CD4-positive, alpha-beta T cell (primary cell): ENCODE measurements around the gene TRIP4. TPM values are rescaled to one million over a fixed set of nuclear protein-coding genes. Genes with fewer than 3 reads are reported as not detected.

Experiments
- ATAC-seq: fragments of 200-7000 bp; cut with Tn5 transposase; one replicate; pipeline ENCODE4 v1.10.0; 2022; ENCODE audit warnings: mild to moderate bottlenecking; ENCODE audit not compliant: poor library complexity
- CTCF ChIA-PET: fragments of 350-600 bp; sonication (Branson Sonifier 250); formaldehyde crosslinking; loops from one replicate; lab custom pipeline; 2021; ENCODE audit warnings: antibody characterized with exemption, inconsistent platforms; lab: Charles Lee
- POLR2A ChIA-PET: fragments of 350-600 bp; sonication (Branson Sonifier 250); formaldehyde crosslinking; loops from one replicate; lab custom pipeline; 2021; ENCODE audit warnings: antibody characterized with exemption, inconsistent platforms; lab: Charles Lee
- DNase-seq, 14 experiments: peaks; one replicate each; pipeline ENCODE4 v3.0.0-alpha.2; 2013 to 2020; ENCODE audit warnings: mixed read lengths in 2 of 14
- H3K27ac ChIP-seq, 2 donors: one replicate each; pipeline versions ENCODE4 v1.5.1 to v1.7.0; 2013; ENCODE audit warnings: low read length in 2 of 2, low read depth in 1 of 2, mild to moderate bottlenecking in 1 of 2
- H3K27me3 ChIP-seq, 2 experiments: 1 replicate in 1 of 2; 2 replicates in 1 of 2; pipeline versions ENCODE4 v1.6.1 to v1.7.0; 2013; ENCODE audit warnings: low read length in 2 of 2, control low read depth in 1 of 2, mild to moderate bottlenecking in 1 of 2, moderate library complexity in 1 of 2; ENCODE audit not compliant: insufficient read depth in 2 of 2, control insufficient read depth in 1 of 2
- H3K36me3 ChIP-seq: one replicate; pipeline ENCODE4 v1.6.1; 2013; ENCODE audit warnings: low read length, control low read depth; ENCODE audit not compliant: insufficient read depth
- H3K4me1 ChIP-seq: one replicate; pipeline ENCODE4 v1.6.1; 2013; ENCODE audit warnings: low read length, control low read depth; ENCODE audit not compliant: insufficient read depth
- H3K4me3 ChIP-seq: one replicate; pipeline ENCODE4 v1.5.1; 2013; ENCODE audit warnings: mild to moderate bottlenecking, low read length, moderate library complexity
- H3K9me3 ChIP-seq, 2 experiments: 1 replicate in 1 of 2; 2 replicates in 1 of 2; pipeline versions ENCODE4 v1.6.1 to v1.7.0; 2013; ENCODE audit warnings: low read length in 2 of 2, mild to moderate bottlenecking in 2 of 2, control low read depth in 1 of 2, moderate library complexity in 1 of 2; ENCODE audit not compliant: control insufficient read depth in 1 of 2, insufficient read depth in 1 of 2
- H3K27ac Mint-ChIP-seq: one replicate; pipeline ENCODE4 v1.8.0; 2020; ENCODE audit warnings: mixed read lengths
- H3K27me3 Mint-ChIP-seq: one replicate; pipeline ENCODE4 v1.8.0; 2021; ENCODE audit warnings: mixed read lengths
- H3K36me3 Mint-ChIP-seq: one replicate; pipeline ENCODE4 v1.8.0; 2021; ENCODE audit warnings: low read depth, mixed read lengths
- H3K4me1 Mint-ChIP-seq: one replicate; pipeline ENCODE4 v1.8.0; 2021; ENCODE audit warnings: low read depth, mixed read lengths
- H3K4me3 Mint-ChIP-seq: one replicate; pipeline ENCODE4 v1.8.0; 2020; ENCODE audit warnings: mild to moderate bottlenecking, mixed read lengths
- H3K9me3 Mint-ChIP-seq: one replicate; pipeline ENCODE4 v1.8.0; 2020; ENCODE audit warnings: mixed read lengths
- CTCF ChIP-seq: fragments of 200-600 bp; IDR thresholded peaks from one replicate; pipeline ENCODE4 v1.8.0; 2022; ENCODE audit warnings: antibody characterized with exemption, mild to moderate bottlenecking
- intact Hi-C, 2 experiments: fragments of 100-400 bp; cut with DNase I in 1 of 2; cut with micrococcal nuclease in 1 of 2; formaldehyde crosslinking; loops; one replicate each; pipeline versions ENCODE4 v1.15.1 to v1.9.0; 2023 to 2025; cut with DNase I, micrococcal nuclease
- total RNA-seq, 174 experiments: library from RNA in 2 of 174; stranded (reverse) in 2 of 174; gene quantifications; one replicate each; pipeline ENCODE4 v1.2.3 and lab custom pipeline; 2021 to 2026

The TRIP4 gene
- total RNA-seq, 2 experiments from 2014 or later, result 9.6 to 10.7 TPM

- intact Hi-C loops, result no loop called here
- Mint-ChIP-seq H3K4me3 (no peak overlapping the region), H3K9me3 (no peaks in the 10 kb centered on the region), H3K27ac (peak overlapping the region; percentile 78), H3K4me1 (peaks cover 46% of the 10 kb centered on the region), H3K27me3 (no peaks in the 10 kb centered on the region), H3K36me3 (peaks cover 47% of the 10 kb centered on the region)
- ATAC-seq, result no peak
- DNase-seq, result no peak
- TF ChIP-seq CTCF, result no peak
- peaks cover 7% of the 10 kb centered on the region for H3K4me1 ChIP-seq
- peaks cover 6% of the 10 kb centered on the region for H3K36me3 ChIP-seq
- H3K27me3 ChIP-seq, result no peaks in the 10 kb centered on the region
- no peaks in the 10 kb centered on the region for H3K9me3 ChIP-seq
- ChIA-PET POLR2A (no interaction called here), CTCF (no interaction called here)
- H3K4me3 ChIP-seq, result no peak overlapping the region
- no peak overlapping the region for H3K27ac ChIP-seq
These were observed 87.2 kb downstream of the TRIP4 start for GRCh38 chr15:64474846-64475245.

GRCh38 chr15:64476550-64476949 lies 88.9 kb downstream of the TRIP4 start:
- CTCF ChIA-PET, result no interaction called here
- Mint-ChIP-seq H3K27ac (peak overlapping the region; percentile 78), H3K4me1 (peaks cover 46% of the 10 kb centered on the region)

GRCh38 chr15:64478863-64479262 lies 91.2 kb downstream of the TRIP4 start:
- Histone ChIP-seq H3K4me3 (no peak overlapping the region), H3K9me3 (no peaks in the 10 kb centered on the region), H3K27me3 (no peaks in the 10 kb centered on the region), H3K27ac (no peak overlapping the region), H3K4me1 (peaks cover 7% of the 10 kb centered on the region), H3K36me3 (peaks cover 6% of the 10 kb centered on the region)
- POLR2A ChIA-PET, result no interaction called here
- intact Hi-C loops, result no loop called here
- H3K27me3 Mint-ChIP-seq, result no peaks in the 10 kb centered on the region
- peaks cover 53% of the 10 kb centered on the region for H3K4me1 Mint-ChIP-seq
- ATAC-seq, result no peak
- CTCF ChIA-PET, result no interaction called here
- peak overlapping the region; percentile 12 for H3K27ac Mint-ChIP-seq
- H3K36me3 Mint-ChIP-seq, result peaks cover 48% of the 10 kb centered on the region
- TF ChIP-seq CTCF, result no peak
- no peak overlapping the region for H3K4me3 Mint-ChIP-seq
- H3K9me3 Mint-ChIP-seq, result no peaks in the 10 kb centered on the region
- DNase-seq, result no peak

More at GRCh38 chr15:64476550-64476949, 88.9 kb downstream of the TRIP4 start:
- H3K4me3 ChIP-seq, result no peak overlapping the region
- POLR2A ChIA-PET, result interaction anchor here (0.8 to 1.7 kb wide), 6 partner anchors 8 to 175 kb away, joined by 3 to 7 read pairs (median 4); no protein-coding TSS in a partner anchor
- no peaks in the 10 kb centered on the region for H3K9me3 ChIP-seq
- no peak for TF ChIP-seq CTCF
- H3K4me1 ChIP-seq, result peaks cover 7% of the 10 kb centered on the region
- H3K36me3 Mint-ChIP-seq, result peaks cover 43% of the 10 kb centered on the region
- no peak overlapping the region for H3K27ac ChIP-seq
- H3K9me3 Mint-ChIP-seq, result no peaks in the 10 kb centered on the region
- no peaks in the 10 kb centered on the region for H3K27me3 Mint-ChIP-seq
- no peak overlapping the region for H3K4me3 Mint-ChIP-seq
- no peaks in the 10 kb centered on the region for H3K27me3 ChIP-seq
- H3K36me3 ChIP-seq, result peaks cover 4% of the 10 kb centered on the region
- intact Hi-C loops, result no loop called here
- ATAC-seq, result peak; percentile 44
- no peak for DNase-seq
